ENCODE measurements around the gene SERPINB6. TPM values are rescaled to one million over a fixed set of nuclear protein-coding genes. Genes with fewer than 3 reads are reported as not detected.

SERPINB6 gene
- total and polyA plus RNA-seq, 2 experiments from 2014 or later: 95.7 to 149 TPM

DNA sequence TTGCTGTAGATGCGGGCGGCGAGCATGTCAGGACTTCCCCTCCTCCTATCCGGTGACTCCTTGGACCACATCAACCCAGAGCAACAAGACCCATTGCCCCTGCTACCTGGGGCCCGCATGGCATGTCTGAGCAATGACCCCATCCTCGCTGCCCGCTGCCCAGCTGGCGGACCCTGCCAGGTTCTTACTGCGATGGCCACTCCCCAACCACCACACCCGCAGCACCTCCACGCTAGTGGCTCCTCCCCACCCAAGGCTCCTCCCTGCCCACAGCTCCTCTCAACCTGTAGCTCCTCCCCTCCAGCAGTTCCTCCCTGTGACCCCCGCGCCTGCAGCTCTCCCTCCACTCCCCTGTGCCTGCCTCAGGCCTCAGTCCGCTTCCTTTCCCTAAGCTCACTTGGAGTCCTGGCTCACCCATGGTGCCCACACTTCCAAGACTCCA lies 50.7 kb downstream of the SERPINB6 start:
- no peak overlapping the region for H2AFZ ChIP-seq
- H3K79me2 ChIP-seq (ENCODE audit: insufficient read depth): no peaks in the 10 kb centered on the region
- no peak overlapping the region for H3K27ac ChIP-seq
- no peaks in the 10 kb centered on the region for H3F3A ChIP-seq (ENCODE audit: insufficient read depth)
- no peak overlapping the region for H3K4me2 ChIP-seq (ENCODE audit: unreplicated experiment)
- no peaks in the 10 kb centered on the region for H4K20me1 ChIP-seq (ENCODE audit: insufficient read depth)
- H3K9me2 ChIP-seq (ENCODE audit: insufficient read depth): no peaks in the 10 kb centered on the region
- no peak overlapping the region for H3K4me3 ChIP-seq
- H3K9ac ChIP-seq: no peak overlapping the region
- no peaks in the 10 kb centered on the region for H3K9me3 ChIP-seq (ENCODE audit: low read depth)
- in situ Hi-C loops (cut with MboI): no loop called here
- TF ChIP-seq EZH2phosphoT487 (IDR thresholded peaks at IDR 0.05; ENCODE audit: insufficient read depth, low read depth) (no peak), EZH2 (IDR thresholded peaks at IDR 0.05; ENCODE audit: insufficient read depth, poor library complexity, severe bottlenecking) (no peak)
- H3K36me3 ChIP-seq (ENCODE audit: low read depth): no peaks in the 10 kb centered on the region
- no peaks in the 10 kb centered on the region for H3K4me1 ChIP-seq (ENCODE audit: insufficient read depth)
- DNase-seq: no peak
- H3K27me3 ChIP-seq (replicated peaks; ENCODE audit: insufficient read depth): peaks cover 4% of the 10 kb centered on the region; the same call in 1 of the 2 replicates
- 91 to 93% methylated on average over 14 of the region's 14 CpGs for WGBS, 2 experiments (ENCODE audit: low coverage in 1 of 2, low lambda C conversion rate in 2 of 2, missing lambda C conversion rate in 2 of 2)

DNA sequence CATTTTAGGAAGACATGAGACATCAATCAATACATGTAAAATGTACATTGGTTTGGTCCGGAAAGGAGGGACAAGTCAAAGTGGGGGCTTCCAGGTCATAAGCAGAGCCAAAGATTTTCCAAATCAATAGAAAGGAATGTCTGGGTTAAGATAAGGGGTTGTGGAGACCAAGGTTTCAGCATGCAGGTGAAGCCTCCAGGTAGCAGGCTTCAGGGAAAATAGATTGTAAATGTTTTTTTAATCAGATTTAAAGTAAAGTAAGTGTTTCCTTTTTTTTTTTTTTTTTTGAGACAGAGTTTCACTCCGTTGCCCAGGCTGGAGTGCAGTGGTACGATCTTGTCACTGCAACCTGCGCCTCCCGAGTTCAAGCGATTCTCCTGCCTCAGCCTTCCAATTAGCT lies 51.5 kb downstream of the SERPINB6 start:
- Histone ChIP-seq H3K79me2 (ENCODE audit: insufficient read depth) (no peaks in the 10 kb centered on the region), H3K9me3 (ENCODE audit: low read depth) (no peaks in the 10 kb centered on the region), H3K4me3 (no peak overlapping the region), H2AFZ (no peak overlapping the region), H3K9ac (no peak overlapping the region), H3K27ac (no peak overlapping the region), H4K20me1 (ENCODE audit: insufficient read depth) (no peaks in the 10 kb centered on the region), H3F3A (ENCODE audit: insufficient read depth) (no peaks in the 10 kb centered on the region), H3K36me3 (ENCODE audit: low read depth) (no peaks in the 10 kb centered on the region), H3K27me3 (replicated peaks; ENCODE audit: insufficient read depth) (peaks cover 4% of the 10 kb centered on the region; the same call in 1 of the 2 replicates), H3K4me1 (ENCODE audit: insufficient read depth) (no peaks in the 10 kb centered on the region), H3K9me2 (ENCODE audit: insufficient read depth) (no peaks in the 10 kb centered on the region), H3K4me2 (ENCODE audit: unreplicated experiment) (no peak overlapping the region)
- DNase-seq: no peak
- TF ChIP-seq EZH2 (IDR thresholded peaks at IDR 0.05; ENCODE audit: insufficient read depth, poor library complexity, severe bottlenecking) (no peak), EZH2phosphoT487 (IDR thresholded peaks at IDR 0.05; ENCODE audit: insufficient read depth, low read depth) (no peak)
- in situ Hi-C loops (cut with MboI): no loop called here
- 90% methylated on average over 6 of the region's 6 CpGs for WGBS, 2 experiments (ENCODE audit: low coverage in 1 of 2, low lambda C conversion rate in 2 of 2, missing lambda C conversion rate in 2 of 2)

- H3K27me3 ChIP-seq (replicated peaks; ENCODE audit: insufficient read depth): peaks cover 4% of the 10 kb centered on the region; the same call in 1 of the 2 replicates
- WGBS, 2 experiments (ENCODE audit: low coverage in 1 of 2, low lambda C conversion rate in 2 of 2, missing lambda C conversion rate in 2 of 2): 62% methylated on average over 4 of the region's 4 CpGs
- no peak overlapping the region for H3K4me3 ChIP-seq
- in situ Hi-C loops (cut with MboI): no loop called here
- DNase-seq: no peak
- no peaks in the 10 kb centered on the region for H3K36me3 ChIP-seq (ENCODE audit: low read depth)
- no peaks in the 10 kb centered on the region for H3K9me3 ChIP-seq (ENCODE audit: low read depth)
- no peaks in the 10 kb centered on the region for H3K9me2 ChIP-seq (ENCODE audit: insufficient read depth)
- H3K79me2 ChIP-seq (ENCODE audit: insufficient read depth): no peaks in the 10 kb centered on the region
- no peaks in the 10 kb centered on the region for H3F3A ChIP-seq (ENCODE audit: insufficient read depth)
- no peaks in the 10 kb centered on the region for H3K4me1 ChIP-seq (ENCODE audit: insufficient read depth)
- no peak for TF ChIP-seq EZH2 (IDR thresholded peaks at IDR 0.05; ENCODE audit: insufficient read depth, poor library complexity, severe bottlenecking)
- TF ChIP-seq EZH2phosphoT487 (IDR thresholded peaks at IDR 0.05; ENCODE audit: insufficient read depth, low read depth): no peak
- H3K4me2 ChIP-seq (ENCODE audit: unreplicated experiment): no peak overlapping the region
- no peak overlapping the region for H3K27ac ChIP-seq
- no peak overlapping the region for H2AFZ ChIP-seq
- no peak overlapping the region for H3K9ac ChIP-seq
- no peaks in the 10 kb centered on the region for H4K20me1 ChIP-seq (ENCODE audit: insufficient read depth)
These were observed 52.0 kb downstream of the SERPINB6 start for GRCh38 chr6:2919401-2919800.

DNA sequence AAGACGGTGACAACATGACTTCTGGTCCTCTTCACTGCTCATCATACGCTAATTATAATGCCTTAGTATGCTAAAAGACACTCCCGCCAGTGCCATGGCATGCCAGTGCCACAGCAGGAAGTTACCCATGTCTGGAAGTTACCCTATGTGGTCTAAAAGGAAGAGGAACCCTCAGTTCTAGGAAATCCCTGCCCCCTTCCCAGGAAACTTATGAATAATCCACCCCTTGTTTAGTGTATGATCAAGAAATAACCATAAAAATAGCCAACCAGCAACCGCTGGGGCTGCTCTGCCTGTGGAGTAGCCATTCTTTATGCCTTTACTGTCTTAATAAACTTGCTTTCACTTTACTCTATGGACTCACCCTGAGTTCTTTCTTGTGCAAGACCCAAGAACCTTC lies 52.4 kb downstream of the SERPINB6 start:
- in situ Hi-C loops (cut with MboI): no loop called here
- H3F3A ChIP-seq (ENCODE audit: insufficient read depth): no peaks in the 10 kb centered on the region
- H3K9me2 ChIP-seq (ENCODE audit: insufficient read depth): no peaks in the 10 kb centered on the region
- peaks cover 4% of the 10 kb centered on the region; the same call in 1 of the 2 replicates for H3K27me3 ChIP-seq (replicated peaks; ENCODE audit: insufficient read depth)
- WGBS, 2 experiments (ENCODE audit: low coverage in 1 of 2, low lambda C conversion rate in 2 of 2, missing lambda C conversion rate in 2 of 2): 84 to 87% methylated on average over 4 of the region's 4 CpGs
- no peaks in the 10 kb centered on the region for H3K4me1 ChIP-seq (ENCODE audit: insufficient read depth)
- no peak overlapping the region for H3K4me3 ChIP-seq
- no peak overlapping the region for H3K9ac ChIP-seq
- no peak overlapping the region for H3K27ac ChIP-seq
- no peak overlapping the region for H2AFZ ChIP-seq
- no peaks in the 10 kb centered on the region for H3K79me2 ChIP-seq (ENCODE audit: insufficient read depth)
- no peaks in the 10 kb centered on the region for H3K36me3 ChIP-seq (ENCODE audit: low read depth)
- no peaks in the 10 kb centered on the region for H3K9me3 ChIP-seq (ENCODE audit: low read depth)
- TF ChIP-seq EZH2phosphoT487 (IDR thresholded peaks at IDR 0.05; ENCODE audit: insufficient read depth, low read depth) (no peak), EZH2 (IDR thresholded peaks at IDR 0.05; ENCODE audit: insufficient read depth, poor library complexity, severe bottlenecking) (no peak)
- DNase-seq: no peak
- no peaks in the 10 kb centered on the region for H4K20me1 ChIP-seq (ENCODE audit: insufficient read depth)
- no peak overlapping the region for H3K4me2 ChIP-seq (ENCODE audit: unreplicated experiment)

Data from GM23248 (cell line).